Right lobe of liver (tissue), 6 donors: ENCODE results near the gene AP5B1. TPM values are rescaled to one million over a fixed set of nuclear protein-coding genes. Genes with fewer than 3 reads are reported as not detected.

Experiments
- ATAC-seq, 4 donors: fragments of 200-7000 bp; cut with Tn5 transposase; one replicate each; pipeline ENCODE4 v1.9.1; 2020; ENCODE audit warnings: mild to moderate bottlenecking in 4 of 4, moderate library complexity in 4 of 4
- DNase-seq, 3 donors: peaks; one replicate each; pipeline ENCODE4 v3.0.0-alpha.2; 2020
- H3K27ac ChIP-seq, 3 donors: fragments of 200-600 bp; one replicate each; pipeline ENCODE4 v1.8.0; 2022
- H3K27me3 ChIP-seq, 2 donors: fragments of 200-600 bp; one replicate each; pipeline ENCODE4 v1.8.0; 2022
- H3K36me3 ChIP-seq, 4 donors: fragments of 200-600 bp; sonication (generic) in 1 of 4; one replicate each; pipeline versions ENCODE4 v1.5.1 to v1.8.0; 2017 to 2022; ENCODE audit warnings: control low read depth in 1 of 4
- H3K4me1 ChIP-seq, 4 donors: fragments of 200-600 bp; sonication (generic) in 1 of 4; one replicate each; pipeline versions ENCODE4 v1.5.1 to v1.8.0; 2017 to 2022; ENCODE audit warnings: control low read depth in 1 of 4
- H3K4me3 ChIP-seq, 3 donors: fragments of 200-600 bp; one replicate each; pipeline ENCODE4 v1.8.0; 2022
- H3K9me3 ChIP-seq, 4 donors: fragments of 200-600 bp; sonication (generic) in 1 of 4; one replicate each; pipeline versions ENCODE4 v1.5.1 to v1.8.0; 2017 to 2022; ENCODE audit warnings: control low read depth in 1 of 4
- CTCF ChIP-seq, 4 donors: fragments of 200-600 bp in 3 of 4; fragments of 450-650 bp in 1 of 4; IDR thresholded peaks; one replicate each; pipeline versions ENCODE4 v1.5.1 to v1.8.0; 2016 to 2022; ENCODE audit warnings: antibody characterized with exemption in 4 of 4, mild to moderate bottlenecking in 2 of 4
- POLR2A ChIP-seq: fragments of 450-650 bp; IDR thresholded peaks from one replicate; pipeline ENCODE4 v1.6.1; 2017; ENCODE audit warnings: antibody characterized with exemption, mild to moderate bottlenecking
- WGBS: methylation state at CpG from one replicate; pipeline ENCODE4 v1.1.6; 2018; ENCODE audit warnings: low coverage, low lambda C conversion rate; ENCODE audit not compliant: insufficient coverage; ENCODE audit errors: missing lambda C conversion rate; 5-methylcytosine and 5-hydroxymethylcytosine counted together
- intact Hi-C, 2 donors: fragments of 100-400 bp; cut with DNase I; formaldehyde crosslinking; loops; one replicate each; pipeline versions ENCODE4 v1.11.2 to v1.14.1; 2022
- total RNA-seq, 6 experiments: library from RNA; depleted of rRNA in 2 of 6; stranded (reverse); fragments of >200 nt in 2 of 6; fragmentation: NEBNext Ultra II Directional in 3 of 6; extraction: Animal tissue kit (Norgen Biotek cat#: 25700) in 3 of 6; gene quantifications; one replicate each; pipeline versions ENCODE4 v1.1.0 to v1.2.4, GENCODE V29; 2016 to 2023
- donor health status: DM: no; HTN: yes; CAD: no.
- donor health status: DM: no; HTN: no; CAD: no.
- donor health status: DM: no; HTN: no; CAD: no.
- donor health status: DM: no; HTN: yes; CAD: no.
- donor health status: DM: no; HTN: yes; CAD: no.

Gene AP5B1
- total RNA-seq, 6 experiments from 2014 or later = 5.0 to 13.5 (median 9.7) TPM

GRCh38 chr11:65727865-65728264, 52.9 kb downstream of the AP5B1 start:
- H3K4me1 ChIP-seq = no peaks in the 10 kb centered on the region
- H3K27me3 ChIP-seq = no peaks in the 10 kb centered on the region
- WGBS = 96% methylated on average over 5 of the region's 15 CpGs
- no peak for TF ChIP-seq POLR2A
- no peak for TF ChIP-seq CTCF (IDR thresholded peaks at IDR 0.05)
- no peak overlapping the region for H3K4me3 ChIP-seq
- H3K36me3 ChIP-seq = no peaks in the 10 kb centered on the region
- DNase-seq = no peak
- intact Hi-C loops = no loop called here
- H3K9me3 ChIP-seq = no peaks in the 10 kb centered on the region
- no peak overlapping the region for H3K27ac ChIP-seq
- no peak for ATAC-seq

- ATAC-seq = no peak
- Histone ChIP-seq H3K36me3 (no peaks in the 10 kb centered on the region), H3K4me3 (no peak overlapping the region), H3K27ac (no peak overlapping the region), H3K27me3 (no peaks in the 10 kb centered on the region), H3K4me1 (no peaks in the 10 kb centered on the region), H3K9me3 (no peaks in the 10 kb centered on the region)
- intact Hi-C loops = no loop called here
- DNase-seq = no peak
- TF ChIP-seq CTCF (IDR thresholded peaks at IDR 0.05) = no peak
- TF ChIP-seq POLR2A = no peak
- WGBS = 50% methylated on average over 2 of the region's 6 CpGs
These were observed 54.1 kb downstream of the AP5B1 start for GRCh38 chr11:65726660-65727059.

Other genes starting within 250 kb of the AP5B1 start
- 10 to 100 TPM; 26.6 to 94.1 (median 46.8) TPM for gene LTBP3, start 222.6 kb downstream of the AP5B1 start, total RNA-seq
- 10 to 100 TPM; 11.6 to 43.2 (median 16.5) TPM for gene ZNRD2, start 210.5 kb downstream of the AP5B1 start, total RNA-seq
- gene FAM89B, start 208.4 kb downstream of the AP5B1 start, total RNA-seq = 10 to 100 TPM; 12.8 to 20.6 (median 14.6) TPM
- 10 to 100 TPM; 10.0 to 29.9 (median 13.7) TPM for gene EHBP1L1, start 204.9 kb downstream of the AP5B1 start, total RNA-seq
- under 1 TPM in 1 of 6 experiments, not detected in 5; 0.31 TPM for gene KCNK7, start 185.2 kb downstream of the AP5B1 start, total RNA-seq
- gene MAP3K11, start 166.8 kb downstream of the AP5B1 start, total RNA-seq = 10 to 100 TPM; 48.3 to 67.1 (median 60.9) TPM
- gene PCNX3, start 165.2 kb downstream of the AP5B1 start, total RNA-seq = 10 to 100 TPM; 11.2 to 32.9 (median 12.4) TPM
- gene SIPA1, start 142.9 kb downstream of the AP5B1 start, total RNA-seq = 10 to 100 TPM; 21.1 to 34.1 (median 25.3) TPM
- gene RELA, start 118.1 kb downstream of the AP5B1 start, total RNA-seq = 10 to 100 TPM; 27.8 to 51.1 (median 41.9) TPM
- gene KAT5, start 68.7 kb downstream of the AP5B1 start, total RNA-seq = 10 to 100 TPM; 17.8 to 30.4 (median 24.0) TPM
- 10 to 100 TPM; 16.8 to 39.1 (median 26.1) TPM for gene RNASEH2C, start 60.2 kb downstream of the AP5B1 start, total RNA-seq
- not detected for gene OVOL1, start 6.1 kb upstream of the AP5B1 start, total RNA-seq
- gene SNX32, start 53.0 kb upstream of the AP5B1 start, total RNA-seq = under 1 TPM in 3 of 6 experiments, not detected in 3; 0.16 to 0.37 (median 0.31) TPM
- 100 to 1,000 TPM; 219 to 503 (median 313) TPM for gene CFL1, start 77.2 kb upstream of the AP5B1 start, total RNA-seq
- gene MUS81, start 79.5 kb upstream of the AP5B1 start, total RNA-seq = 10 to 100 TPM; 14.0 to 25.6 (median 19.7) TPM
- 10 to 100 TPM in 1 of 6 experiments, 1 to 10 TPM in 5; 5.1 to 13.9 (median 7.8) TPM for gene EFEMP2, start 91.8 kb upstream of the AP5B1 start, total RNA-seq
- 1 to 10 TPM in 3 of 6 experiments, under 1 TPM in 3; 0.49 to 1.3 (median 1.0) TPM for gene CTSW, start 98.9 kb upstream of the AP5B1 start, total RNA-seq
- 10 to 100 TPM; 19.4 to 66.1 (median 23.3) TPM for gene FIBP, start 107.5 kb upstream of the AP5B1 start, total RNA-seq
- 10 to 100 TPM in 2 of 6 experiments, 1 to 10 TPM in 4; 4.9 to 19.2 (median 6.6) TPM for gene CCDC85B, start 109.7 kb upstream of the AP5B1 start, total RNA-seq
- 1 to 10 TPM in 1 of 6 experiments, under 1 TPM in 3, not detected in 2; 0.35 to 1.2 (median 0.89) TPM for gene FOSL1, start 119.4 kb upstream of the AP5B1 start, total RNA-seq
- gene C11orf68, start 138.1 kb upstream of the AP5B1 start, total RNA-seq = 10 to 100 TPM in 4 of 6 experiments, 1 to 10 TPM in 2; 6.5 to 14.0 (median 12.4) TPM
- gene DRAP1, start 138.4 kb upstream of the AP5B1 start, total RNA-seq = 10 to 100 TPM; 21.8 to 50.8 (median 32.6) TPM
- gene TSGA10IP, start 164.5 kb upstream of the AP5B1 start, total RNA-seq = not detected
- gene SART1, start 180.8 kb upstream of the AP5B1 start, total RNA-seq = 10 to 100 TPM; 14.3 to 34.1 (median 20.6) TPM
- 10 to 100 TPM; 11.5 to 22.1 (median 13.1) TPM for gene EIF1AD, start 221.2 kb upstream of the AP5B1 start, total RNA-seq
- 10 to 100 TPM; 30.2 to 96.9 (median 72.0) TPM for gene BANF1, start 221.5 kb upstream of the AP5B1 start, total RNA-seq
- not detected for gene CST6, start 231.0 kb upstream of the AP5B1 start, total RNA-seq
- gene CATSPER1, start 245.5 kb upstream of the AP5B1 start, total RNA-seq = not detected